Endometrium (tissue), 2 donors: ENCODE data around the gene IL2RG.

Experiments used
- FAIRE-seq: peaks from 2 replicates; lab custom pipeline; 2012; peaks lifted over from hg19 to GRCh38; lab: Jason Lieb, UNC
- donor health status: control.
- donor health status: control.

IL2RG gene

DNA sequence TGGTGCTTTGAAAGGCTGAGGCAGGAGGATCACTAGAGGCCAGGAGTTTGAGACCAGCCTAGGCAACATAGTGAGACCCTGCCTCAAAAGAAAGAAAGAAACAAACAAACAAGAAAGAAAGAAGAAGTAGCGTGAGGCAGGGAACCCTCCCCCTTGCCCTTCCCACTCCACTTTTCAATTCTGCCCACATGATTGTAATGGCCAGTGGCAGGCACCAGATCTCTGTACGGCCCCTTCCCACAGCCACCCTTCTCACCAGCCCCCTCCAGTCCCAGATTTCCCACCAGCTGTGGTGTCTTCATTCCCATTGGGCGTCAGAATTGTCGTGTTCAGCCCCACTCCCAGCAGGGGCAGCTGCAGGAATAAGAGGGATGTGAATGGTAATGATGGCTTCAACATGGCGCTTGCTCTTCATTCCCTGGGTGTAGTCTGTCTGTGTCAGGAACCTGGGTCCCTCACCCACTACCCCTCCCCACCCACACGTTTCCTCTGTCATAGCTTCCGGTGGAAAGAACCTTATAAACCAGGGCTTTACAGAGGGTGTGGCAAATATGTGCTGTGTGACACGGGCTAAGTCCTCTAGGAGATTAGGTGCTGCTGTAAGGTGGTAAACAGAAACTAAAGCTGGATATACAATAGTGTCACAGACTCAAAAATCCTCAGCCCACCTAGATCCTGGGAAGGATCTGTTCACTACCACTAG lies at the start of gene IL2RG:
TSS of gene IL2RG (minus strand) at position 437 of the 703 bp plus-strand sequence. CDS start at position 399, 38 bp downstream.
- no peak for FAIRE-seq

DNA sequence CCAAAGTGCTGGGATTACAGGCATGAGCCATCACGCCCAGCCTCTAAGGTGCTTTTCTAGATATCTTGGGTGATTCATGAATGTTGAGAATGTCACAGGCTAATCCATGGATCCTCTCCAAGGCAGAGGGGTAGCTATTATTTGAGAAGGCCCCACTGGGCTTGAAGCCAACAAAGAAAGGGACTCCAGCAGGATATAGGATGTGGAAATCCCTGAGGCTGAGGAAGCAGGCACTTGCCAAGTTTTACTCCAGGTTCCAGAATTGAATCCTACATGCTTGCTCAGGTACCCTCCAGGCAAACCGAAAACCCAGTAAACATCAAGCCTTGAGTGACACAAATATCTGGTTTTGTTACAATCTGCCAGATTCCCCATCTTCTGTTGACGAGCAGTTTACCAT lies 49.1 kb upstream of the IL2RG start:
- no peak for FAIRE-seq

DNA sequence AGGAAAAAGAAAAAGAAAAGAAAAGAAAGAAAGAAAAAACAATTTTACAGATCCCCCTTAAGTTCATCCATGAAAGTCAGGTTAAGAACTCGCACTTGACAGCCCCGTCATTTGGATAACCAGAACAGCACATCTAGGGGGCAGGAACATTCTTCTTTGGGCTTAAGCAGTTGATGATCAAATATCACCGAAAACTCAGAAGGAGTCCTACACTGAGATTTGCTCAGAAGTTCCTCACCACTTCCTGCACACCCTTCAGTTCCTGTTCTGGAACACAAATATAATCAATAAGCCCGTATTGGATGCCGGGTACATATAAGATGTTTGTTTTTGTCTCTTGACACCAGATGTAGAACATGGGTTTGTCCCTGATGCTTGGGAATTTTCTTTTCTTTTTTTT lies 48.0 kb upstream of the IL2RG start:
- no peak for FAIRE-seq

DNA sequence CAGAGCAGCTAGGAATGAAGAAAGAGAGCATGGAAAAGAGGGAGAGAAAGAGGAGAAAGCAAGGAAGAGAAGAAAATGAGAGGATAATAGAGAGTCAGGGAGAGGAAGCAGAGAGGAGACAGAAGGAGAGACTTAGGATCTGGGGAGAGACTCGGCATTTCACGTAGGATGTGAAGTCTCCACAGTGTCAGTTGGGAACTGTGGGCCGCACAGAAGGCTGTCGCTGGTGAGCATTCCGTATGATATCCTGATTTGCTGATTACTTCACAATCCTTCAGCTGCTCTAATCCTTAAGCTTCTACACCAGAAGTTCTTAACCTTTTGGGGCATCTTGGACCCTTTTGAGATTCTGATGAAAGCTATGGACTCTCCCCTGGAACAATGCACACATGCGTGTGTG lies 47.2 kb upstream of the IL2RG start:
- FAIRE-seq, result no peak

DNA sequence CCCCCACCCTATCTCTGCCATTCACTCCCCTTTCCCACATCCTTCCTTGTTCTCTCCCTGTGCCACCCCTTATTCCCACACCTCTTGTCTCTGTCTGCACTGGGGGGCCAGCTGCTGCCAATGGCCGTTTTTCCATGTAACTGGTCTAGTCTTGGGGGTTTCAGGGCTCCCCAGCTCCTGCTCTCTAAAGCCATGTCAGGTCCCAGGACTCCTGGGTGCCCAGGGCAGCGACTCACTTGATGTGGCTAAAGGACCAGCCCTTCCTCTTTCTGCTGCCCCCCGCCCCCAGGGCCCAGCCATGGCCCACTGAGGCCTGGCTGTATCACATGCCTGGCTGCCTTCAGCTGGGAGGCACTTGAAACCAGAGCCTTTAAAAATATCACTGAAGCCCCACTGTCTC lies 43.3 kb upstream of the IL2RG start:
- FAIRE-seq, result no peak

DNA sequence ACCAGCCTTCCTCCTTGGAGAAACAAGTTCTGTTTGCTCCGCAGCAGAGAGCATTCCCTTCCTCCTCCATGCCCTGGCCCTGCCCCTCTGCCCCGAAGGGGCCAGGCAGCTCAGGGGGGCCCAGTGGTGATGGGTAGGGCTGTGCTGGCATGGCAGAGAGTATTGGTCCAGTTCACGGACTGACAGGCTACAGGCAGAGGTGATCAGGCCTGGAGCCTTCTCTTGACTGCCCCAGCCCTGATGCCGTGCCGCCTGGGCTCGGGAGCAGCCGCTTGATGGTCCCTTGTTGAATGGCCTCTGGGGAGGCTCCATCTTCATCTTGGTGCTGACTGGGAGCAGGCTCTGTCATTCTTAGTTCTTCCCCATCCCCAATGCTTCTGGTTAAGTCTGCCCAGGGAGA lies 42.8 kb upstream of the IL2RG start:
- FAIRE-seq, result no peak

DNA sequence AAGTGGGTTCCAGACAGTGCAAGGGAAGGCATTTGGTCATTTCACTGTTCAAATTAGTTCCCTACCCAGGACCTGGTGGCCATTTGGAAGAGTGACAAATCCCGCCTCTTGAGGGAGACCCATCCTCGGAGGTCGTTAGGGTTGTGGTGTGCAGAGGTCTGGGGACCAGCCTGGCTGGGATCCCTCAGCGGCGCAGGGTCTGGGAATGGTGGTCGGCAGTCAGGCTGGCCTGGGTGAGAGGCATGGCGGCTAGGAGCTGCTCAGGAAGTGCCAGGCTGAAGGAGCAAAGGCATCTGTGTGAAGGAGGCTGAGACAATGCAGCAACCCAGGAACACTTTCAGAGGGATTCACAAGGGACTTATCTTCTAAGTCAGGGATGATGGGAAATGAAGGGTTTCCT lies 40.0 kb upstream of the IL2RG start:
- FAIRE-seq, result no peak

DNA sequence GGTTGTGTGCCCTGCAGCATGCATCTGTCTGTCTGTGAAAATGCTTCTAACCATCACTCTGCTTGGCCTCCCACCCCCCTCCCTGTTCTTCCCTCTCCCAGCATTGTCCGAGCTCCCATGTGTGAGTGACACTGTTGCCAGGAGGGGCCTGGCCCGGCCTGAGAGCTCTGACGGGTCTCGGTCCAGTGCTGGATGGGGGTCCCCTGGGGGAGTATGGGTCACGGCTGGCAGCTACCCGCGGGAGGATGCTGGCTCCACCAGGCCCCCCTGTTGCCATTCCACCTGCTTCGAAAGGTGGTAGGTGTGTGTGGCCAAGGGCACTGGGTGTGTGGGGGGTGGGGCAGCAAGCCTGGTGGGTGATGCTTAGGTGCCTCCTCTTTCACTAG lies 36.9 kb upstream of the IL2RG start:
- FAIRE-seq, result no peak

DNA sequence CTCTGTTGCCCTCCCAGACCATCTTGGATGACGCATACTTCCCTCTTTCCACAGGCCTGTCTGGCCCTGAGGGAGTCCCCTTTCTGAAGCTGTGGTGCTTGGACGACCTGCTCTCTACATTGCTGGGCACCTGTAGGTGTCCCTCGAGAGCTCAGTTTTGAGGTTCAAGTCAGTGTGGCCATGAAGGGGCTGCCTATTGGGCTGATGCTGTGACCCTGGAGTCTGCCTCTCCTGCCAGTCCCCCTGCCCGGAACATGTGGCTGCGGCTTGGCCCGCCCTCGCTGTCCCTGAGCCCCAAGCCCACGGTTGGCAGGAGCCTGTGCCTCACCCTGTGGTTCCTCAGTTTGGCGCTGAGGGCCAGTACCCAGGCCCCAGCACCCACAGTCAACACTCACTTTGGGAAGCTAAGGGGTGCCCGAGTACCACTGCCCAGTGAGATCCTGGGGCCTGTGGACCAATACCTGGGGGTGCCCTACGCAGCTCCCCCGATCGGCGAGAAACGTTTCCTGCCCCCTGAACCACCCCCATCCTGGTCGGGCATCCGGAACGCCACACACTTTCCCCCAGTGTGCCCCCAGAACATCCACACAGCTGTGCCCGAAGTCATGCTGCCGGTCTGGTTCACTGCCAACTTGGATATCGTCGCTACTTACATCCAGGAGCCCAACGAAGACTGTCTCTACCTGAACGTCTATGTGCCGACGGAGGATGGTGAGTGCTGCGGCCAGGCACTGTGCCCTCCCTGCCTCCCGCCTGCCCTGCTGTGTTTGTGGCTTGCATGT lies 36.3 kb upstream of the IL2RG start:
- FAIRE-seq, result no peak

DNA sequence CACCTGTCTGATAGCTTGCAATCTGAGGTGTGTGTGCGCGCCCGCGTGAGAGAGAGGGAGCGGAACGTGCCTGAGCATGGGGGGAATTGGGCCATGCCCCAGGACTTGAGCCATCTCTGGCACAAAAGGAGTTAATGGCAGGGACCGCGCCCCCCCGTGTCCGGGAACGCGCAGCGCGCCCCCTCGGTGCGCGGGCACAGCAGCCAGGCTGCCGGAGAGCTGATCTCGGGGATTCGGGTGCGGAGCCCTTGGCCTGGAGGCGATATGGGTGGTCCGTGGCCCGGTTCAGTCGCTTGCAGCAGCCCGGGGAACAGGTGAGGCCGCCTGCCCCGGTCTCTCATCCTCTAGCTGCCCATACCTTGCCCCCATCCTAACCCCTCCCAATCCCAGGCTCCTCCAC lies 33.3 kb upstream of the IL2RG start, which contains the start of gene NLGN3:
TSS of gene NLGN3 (plus strand) at position 191 of the 400 bp plus-strand sequence. CDS start 2,909 bp downstream, outside the sequence.
- no peak for FAIRE-seq

DNA sequence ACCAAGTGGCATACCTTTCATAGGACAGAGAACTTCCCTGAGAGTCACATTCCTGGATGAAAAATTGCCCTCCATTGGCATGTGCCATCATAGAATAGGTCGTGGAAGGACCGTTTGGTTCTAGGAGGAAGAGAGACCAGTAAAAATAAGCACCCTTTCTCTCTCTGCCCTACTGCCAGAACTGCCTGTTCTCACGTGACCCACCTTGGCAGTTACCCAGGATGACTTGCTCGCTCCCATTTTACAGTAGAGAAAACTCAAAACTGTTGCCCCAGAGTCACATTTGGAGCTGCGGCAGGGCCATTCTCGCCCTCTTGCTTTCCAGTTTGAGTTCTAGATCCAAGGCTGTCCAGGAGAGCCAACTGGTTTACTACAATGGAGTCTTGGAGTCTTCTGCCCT lies 32.1 kb upstream of the IL2RG start:
- FAIRE-seq, result no peak

DNA sequence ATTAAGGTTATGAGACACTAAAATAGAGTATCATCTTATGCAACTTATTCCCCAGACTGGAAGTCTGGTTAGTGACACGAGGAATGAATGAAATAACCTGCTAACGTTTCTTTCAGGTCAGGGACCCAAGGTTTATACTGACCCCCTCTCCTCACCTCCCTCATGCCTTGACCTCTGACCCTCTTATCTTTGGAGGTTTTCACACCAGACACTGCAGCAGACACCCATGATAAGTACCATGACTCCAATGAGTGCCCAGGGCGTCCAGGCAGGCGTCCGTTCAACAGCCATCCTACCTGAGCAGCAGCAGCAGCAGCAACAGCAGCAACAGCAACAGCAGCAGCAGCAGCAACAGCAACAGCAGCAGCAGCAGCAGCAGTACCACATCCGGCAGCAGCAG lies 29.1 kb upstream of the IL2RG start:
- FAIRE-seq, result no peak

DNA sequence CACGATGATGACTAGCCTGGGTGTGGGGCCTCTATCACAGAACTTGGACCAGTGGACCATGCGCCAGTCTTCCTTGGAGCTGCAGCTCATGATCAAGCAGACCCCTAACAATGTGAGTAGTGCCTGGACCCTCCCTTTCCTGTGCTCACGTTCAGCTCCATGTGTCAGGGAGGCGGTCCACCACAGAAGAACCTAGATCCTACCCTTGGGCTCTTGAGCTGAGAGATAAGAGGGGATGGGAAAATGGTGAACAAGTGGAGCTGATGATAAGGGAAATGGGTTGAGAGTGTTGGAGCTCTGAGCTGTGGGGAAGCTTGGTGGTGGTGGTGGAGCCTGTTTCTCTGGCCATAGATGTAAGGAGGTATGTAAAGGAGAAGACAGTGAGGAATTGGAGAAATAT lies 20.1 kb upstream of the IL2RG start:
- FAIRE-seq, result no peak

DNA sequence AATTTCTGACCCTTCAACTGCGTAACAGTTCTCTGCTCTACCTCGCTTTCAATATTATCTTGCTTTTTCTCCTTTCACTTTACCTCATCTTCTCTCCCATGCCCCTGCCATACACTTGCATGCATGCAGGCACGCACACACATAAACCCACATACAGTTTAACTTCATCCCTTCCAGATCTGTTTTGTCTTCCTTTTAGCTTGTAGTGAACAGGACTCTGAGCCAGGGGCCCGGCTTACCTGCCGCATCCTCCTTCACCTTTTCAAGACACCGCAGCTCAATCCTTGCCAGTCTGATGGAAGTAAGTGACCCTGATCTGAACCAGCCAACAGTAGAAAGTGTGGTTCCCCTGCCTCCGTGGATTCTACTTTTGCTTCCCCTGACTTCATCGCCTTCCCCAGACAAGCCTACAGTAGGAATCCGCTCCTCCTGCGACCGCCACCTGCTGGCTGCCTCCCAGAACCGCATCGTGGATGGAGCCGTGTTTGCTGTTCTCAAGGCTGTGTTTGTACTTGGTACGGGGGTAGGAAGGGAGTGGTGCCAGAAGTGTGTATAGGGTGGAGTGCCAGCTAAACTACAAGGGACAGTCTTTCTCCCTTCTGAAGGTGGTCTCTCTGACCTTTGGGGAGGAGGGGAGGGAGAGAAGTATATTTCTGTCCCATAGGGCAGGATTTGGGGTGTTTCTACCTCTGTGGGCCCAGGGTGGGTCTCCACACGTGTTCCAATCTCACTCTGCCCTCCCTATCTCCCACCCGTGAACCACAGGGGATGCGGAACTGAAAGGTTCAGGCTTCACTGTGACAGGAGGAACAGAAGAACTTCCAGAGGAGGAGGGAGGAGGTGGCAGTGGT lies 17.8 kb upstream of the IL2RG start:
- no peak for FAIRE-seq

DNA sequence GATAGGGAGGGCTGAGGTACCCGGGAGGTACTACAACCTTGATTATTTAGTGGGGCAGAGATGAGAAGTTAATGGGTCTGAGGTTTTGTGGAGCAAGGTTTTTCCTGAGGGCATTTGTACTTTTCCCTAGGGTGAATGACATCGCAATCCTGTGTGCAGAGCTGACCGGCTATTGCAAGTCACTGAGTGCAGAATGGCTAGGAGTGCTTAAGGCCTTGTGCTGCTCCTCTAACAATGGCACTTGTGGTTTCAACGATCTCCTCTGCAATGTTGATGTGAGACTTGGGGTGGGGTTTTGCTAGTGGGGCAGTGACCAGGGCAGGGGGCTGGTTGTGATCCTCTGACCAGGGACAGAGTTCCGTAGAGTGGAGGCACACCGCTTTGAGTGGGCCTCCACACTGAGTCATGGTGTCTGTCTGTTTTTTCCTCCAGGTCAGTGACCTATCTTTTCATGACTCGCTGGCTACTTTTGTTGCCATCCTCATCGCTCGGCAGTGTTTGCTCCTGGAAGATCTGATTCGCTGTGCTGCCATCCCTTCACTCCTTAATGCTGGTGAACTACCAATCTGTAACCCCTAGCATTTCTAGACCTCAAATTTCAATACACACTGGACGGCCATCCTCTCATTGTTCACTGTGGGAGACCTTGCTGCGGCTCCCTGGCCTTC lies 16.9 kb upstream of the IL2RG start:
- no peak for FAIRE-seq

DNA sequence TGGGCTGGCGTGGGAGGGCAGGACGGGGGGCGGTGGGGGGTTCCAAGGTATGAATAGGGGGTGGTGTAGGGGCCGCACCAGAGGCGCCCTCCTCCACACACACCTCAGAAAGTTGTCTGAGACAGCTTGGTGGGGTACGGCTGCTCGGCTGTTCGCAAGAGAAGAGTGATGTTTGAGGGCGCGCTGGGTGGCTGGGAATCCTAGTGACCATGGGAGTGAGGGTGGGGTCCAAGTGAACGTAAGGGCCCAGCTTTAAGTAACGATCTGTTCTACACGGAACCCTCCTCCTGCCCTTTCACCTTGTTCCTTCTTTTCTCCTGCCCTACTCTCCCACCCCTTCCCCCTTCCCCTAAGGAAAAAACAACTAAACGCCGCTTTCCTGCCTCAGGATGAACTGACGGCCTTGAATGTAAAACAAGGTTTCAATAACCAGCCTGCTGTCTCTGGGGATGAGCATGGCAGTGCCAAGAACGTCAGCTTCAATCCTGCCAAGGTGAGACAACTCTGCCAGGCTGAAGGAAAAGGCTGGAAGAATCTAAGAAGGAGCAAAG lies 7.7 kb upstream of the IL2RG start:
- FAIRE-seq, result no peak

DNA sequence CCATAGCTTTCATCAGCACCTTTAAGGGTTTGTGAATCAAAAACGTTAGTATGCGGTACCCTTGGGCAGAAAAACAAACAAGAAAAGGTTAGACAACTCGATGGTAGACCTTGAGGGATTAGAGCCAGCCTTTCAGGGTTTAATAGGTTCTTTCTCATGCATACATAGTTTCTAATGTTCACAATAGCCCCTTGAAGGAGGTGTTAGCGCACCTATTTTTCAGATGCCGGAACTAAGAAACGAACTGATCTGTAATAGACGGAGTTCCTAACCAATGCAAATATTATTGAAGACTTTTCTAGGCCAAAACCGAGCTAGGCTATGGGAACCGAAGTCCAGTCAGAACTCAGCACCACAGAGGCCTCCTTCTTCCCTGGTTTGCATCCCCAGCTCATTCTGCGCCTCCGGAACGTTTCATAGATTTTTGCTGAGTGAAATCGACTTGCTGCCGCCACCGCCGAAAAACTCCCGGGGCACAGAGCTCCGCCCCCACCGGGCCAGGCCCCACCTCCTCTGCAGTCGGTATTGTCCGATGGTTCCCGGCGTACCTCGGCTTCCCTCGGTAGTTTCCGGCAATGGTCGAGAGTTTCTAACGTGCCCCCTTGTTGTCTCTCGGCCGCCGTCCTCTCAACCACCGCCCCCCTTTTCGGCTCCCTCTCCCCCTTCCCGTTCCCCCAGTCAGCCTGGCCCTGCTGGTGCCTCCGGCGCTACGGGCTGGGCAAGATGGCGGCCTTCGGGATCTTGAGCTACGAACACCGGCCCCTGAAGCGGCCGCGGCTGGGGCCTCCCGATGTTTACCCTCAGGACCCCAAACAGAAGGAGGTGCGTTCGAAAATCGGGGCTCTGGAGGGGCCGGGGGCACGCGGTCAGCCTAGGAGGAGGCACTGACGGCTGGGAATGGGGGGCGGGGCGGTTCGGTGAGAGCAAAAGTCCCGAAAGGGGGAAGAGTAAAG lies 6.9 kb upstream of the IL2RG start, which contains the start of gene MED12:
TSS of gene MED12 (plus strand) at position 565 of the 953 bp plus-strand sequence. CDS start at position 724, 159 bp downstream.
- FAIRE-seq, result no peak

DNA sequence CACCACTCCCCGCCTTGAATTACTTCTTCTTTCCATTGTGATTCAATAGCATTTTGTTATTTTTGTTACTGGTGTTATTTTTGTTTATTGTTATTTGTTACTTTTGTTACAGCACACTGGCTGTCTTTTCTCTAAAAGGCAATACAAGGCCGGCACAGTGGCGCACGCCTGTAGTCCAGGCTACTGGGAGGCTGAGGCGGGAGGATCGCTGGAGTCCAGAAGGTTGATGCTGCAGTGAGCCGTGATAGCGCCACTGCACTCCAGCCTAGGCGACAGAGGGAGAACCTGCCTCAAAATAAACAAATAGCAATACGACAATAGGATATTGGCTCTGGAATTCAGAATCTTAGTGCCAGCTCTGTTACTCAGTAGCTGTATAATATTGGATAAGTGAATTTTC lies 6.0 kb upstream of the IL2RG start:
- FAIRE-seq, result no peak

DNA sequence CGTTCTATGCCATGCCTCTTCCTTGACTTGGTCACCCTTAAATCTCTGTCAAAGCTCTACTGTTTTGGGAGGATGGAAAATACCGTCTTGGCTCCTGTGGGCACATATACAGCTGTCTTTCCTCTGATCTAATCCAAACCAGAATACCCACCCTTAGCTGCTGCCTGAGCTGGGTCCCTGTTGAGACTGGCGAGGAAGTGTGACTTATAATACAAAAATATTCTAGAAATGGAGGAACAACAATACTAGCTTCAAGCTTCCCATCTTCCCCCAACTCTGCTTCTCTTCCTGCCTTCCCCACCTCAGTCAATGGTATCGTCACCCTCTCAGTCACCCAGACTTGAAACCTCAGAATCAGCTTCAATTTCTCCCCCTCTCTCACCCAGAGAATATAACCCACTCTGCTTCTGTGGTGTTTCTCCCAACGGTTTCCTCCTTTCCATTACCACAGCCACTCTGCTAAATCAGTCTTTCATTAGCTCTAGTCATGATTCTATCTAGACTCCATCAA lies 599 bp upstream of the IL2RG start:
- FAIRE-seq, result no peak

DNA sequence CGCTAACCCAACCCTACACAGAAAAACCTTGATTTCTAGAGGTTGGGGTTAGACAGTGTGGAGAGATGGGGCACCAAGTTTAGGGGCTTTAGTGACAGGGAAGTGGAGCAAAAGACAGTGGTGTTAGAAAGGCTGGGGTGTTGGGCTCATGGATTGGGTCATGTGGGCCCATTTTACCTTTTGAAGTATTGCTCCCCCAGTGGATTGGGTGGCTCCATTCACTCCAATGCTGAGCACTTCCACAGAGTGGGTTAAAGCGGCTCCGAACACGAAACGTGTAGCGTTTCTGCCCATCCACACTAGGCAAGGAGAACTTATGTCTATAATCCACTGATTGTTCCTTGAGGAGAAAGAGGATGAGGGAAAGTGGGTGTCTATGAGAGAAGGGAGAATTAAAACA lies 2.3 kb downstream of the IL2RG start:
- no peak for FAIRE-seq
